ENCODE results near the gene DENND1C.

DNA sequence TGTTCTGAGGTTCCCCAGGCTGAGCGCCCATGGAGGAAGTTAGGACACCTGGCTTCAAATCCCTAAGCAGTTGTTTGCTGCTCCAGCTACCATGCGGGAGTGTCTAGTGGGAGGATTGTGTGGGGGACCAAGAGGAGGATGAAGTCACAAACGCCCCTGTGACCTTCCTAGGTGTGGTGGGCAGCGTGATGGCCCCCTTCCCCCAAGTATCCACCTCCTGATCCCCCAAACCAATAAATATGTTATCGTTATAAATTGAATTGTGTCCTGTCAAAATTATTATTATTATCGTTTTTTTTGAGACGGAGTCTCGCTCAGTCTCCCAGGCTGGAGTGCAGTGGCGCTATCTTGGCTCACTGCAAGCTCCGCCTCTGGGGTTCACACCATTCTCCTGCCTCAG is 47.9 kb downstream of the DENND1C start, which contains the start of gene SLC25A41:
- TF ChIP-seq, protein P1, sequence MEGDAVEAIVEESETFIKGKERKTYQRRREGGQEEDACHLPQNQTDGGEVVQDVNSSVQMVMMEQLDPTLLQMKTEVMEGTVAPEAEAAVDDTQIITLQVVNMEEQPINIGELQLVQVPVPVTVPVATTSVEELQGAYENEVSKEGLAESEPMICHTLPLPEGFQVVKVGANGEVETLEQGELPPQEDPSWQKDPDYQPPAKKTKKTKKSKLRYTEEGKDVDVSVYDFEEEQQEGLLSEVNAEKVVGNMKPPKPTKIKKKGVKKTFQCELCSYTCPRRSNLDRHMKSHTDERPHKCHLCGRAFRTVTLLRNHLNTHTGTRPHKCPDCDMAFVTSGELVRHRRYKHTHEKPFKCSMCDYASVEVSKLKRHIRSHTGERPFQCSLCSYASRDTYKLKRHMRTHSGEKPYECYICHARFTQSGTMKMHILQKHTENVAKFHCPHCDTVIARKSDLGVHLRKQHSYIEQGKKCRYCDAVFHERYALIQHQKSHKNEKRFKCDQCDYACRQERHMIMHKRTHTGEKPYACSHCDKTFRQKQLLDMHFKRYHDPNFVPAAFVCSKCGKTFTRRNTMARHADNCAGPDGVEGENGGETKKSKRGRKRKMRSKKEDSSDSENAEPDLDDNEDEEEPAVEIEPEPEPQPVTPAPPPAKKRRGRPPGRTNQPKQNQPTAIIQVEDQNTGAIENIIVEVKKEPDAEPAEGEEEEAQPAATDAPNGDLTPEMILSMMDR (IDR thresholded peaks at IDR 0.05) = no peak
- TF ChIP-seq POLR2A (IDR thresholded peaks at IDR 0.05; ENCODE audit: low read length) (no peak), REST (IDR thresholded peaks at IDR 0.05) (no peak), HDAC2 (IDR thresholded peaks at IDR 0.05) (no peak), SMC3 (IDR thresholded peaks at IDR 0.05) (no peak)

Data from A549 (cell line).